HCT116 (cell line): ENCODE measurements around the gene MKI67. TPM values are rescaled to one million over a fixed set of nuclear protein-coding genes. Genes with fewer than 3 reads are reported as not detected.

Source experiments
- ATAC-seq: fragments of 200-7000 bp; cut with Tn5 transposase; 2 replicates; pipeline ENCODE4 v1.9.1; 2020; ENCODE audit warnings: mild to moderate bottlenecking, moderate library complexity
- BruUV-seq: library from RNA; stranded (reverse); fragments of 400-500 nt; replicated peaks from 2 replicates; lab custom pipeline; 2021; lab: Mats Ljungman, UMichigan
- CTCF ChIA-PET: fragments of 300-600 bp; sonication (Branson Sonifier 250); formaldehyde crosslinking; loops from one replicate; lab custom pipeline; 2021; ENCODE audit warnings: antibody characterized with exemption; lab: Charles Lee
- POLR2A ChIA-PET: fragments of 300-600, 350-600 bp; sonication (Branson Sonifier 250); formaldehyde crosslinking; loops from one replicate; lab custom pipeline; 2021; ENCODE audit warnings: antibody characterized with exemption; lab: Charles Lee
- RAD21 ChIA-PET, 2 experiments: fragments of 300-600 bp; sonication (Branson Sonifier 250); formaldehyde crosslinking; loops; one replicate each; lab custom pipeline; 2023; ENCODE audit warnings: low total read pairs in 2 of 2; ENCODE audit not compliant: uncharacterized antibody in 2 of 2, unreplicated experiment in 2 of 2, low non-redundant PET in 1 of 2; lab: Charles Lee
- DNase-seq: peaks from one replicate; pipeline ENCODE4 v3.0.0-alpha.2; 2010; ENCODE audit warnings: low read depth, low spot score
- H2AFZ ChIP-seq: fragments of 200-600 bp; shearing (Covaris generic), sonication (generic); 2 replicates; pipeline ENCODE4 v1.6.1; 2017; ENCODE audit warnings: low read depth, mixed run types, mixed read lengths, antibody characterized with exemption, low read length; ENCODE audit not compliant: poor library complexity, severe bottlenecking
- H3K27ac ChIP-seq: 2 replicates; pipeline ENCODE4 v1.5.1; 2012; ENCODE audit warnings: low read depth, low read length
- H3K27me3 ChIP-seq: fragments of 200-600 bp; sonication (generic); 2 replicates; pipeline ENCODE4 v1.6.1; 2016; ENCODE audit warnings: mixed run types, low read length, mixed read lengths; ENCODE audit not compliant: insufficient read depth
- H3K36me3 ChIP-seq, 2 experiments: fragments of 200-500 bp in 1 of 2; fragments of 200-600 bp in 1 of 2; sonication (Bioruptor generic) in 1 of 2; sonication (generic) in 1 of 2; 2 replicates each; pipeline versions ENCODE4 v1.5.1 to v1.6.1; 2014 to 2016; ENCODE audit warnings: low read length in 2 of 2, inconsistent platforms in 1 of 2, mixed read lengths in 1 of 2, mixed run types in 1 of 2; ENCODE audit not compliant: insufficient read depth in 2 of 2, control insufficient read depth in 1 of 2
- H3K4me1 ChIP-seq, 2 experiments: fragments of 200-600 bp in 1 of 2; sonication (generic) in 1 of 2; 2 replicates each; pipeline versions ENCODE4 v1.5.1 to v1.6.1; 2012 to 2017; ENCODE audit warnings: low read length in 2 of 2, inconsistent platforms in 1 of 2, mild to moderate bottlenecking in 1 of 2, mixed read lengths in 1 of 2, mixed run types in 1 of 2, moderate library complexity in 1 of 2; ENCODE audit not compliant: insufficient read depth in 2 of 2, control insufficient read depth in 1 of 2
- H3K4me2 ChIP-seq: fragments of 200-600 bp; sonication (generic); 2 replicates; pipeline ENCODE4 v1.6.1; 2017; ENCODE audit warnings: mixed run types, low read length, mixed read lengths
- H3K4me3 ChIP-seq, 2 experiments: fragments of 200-600 bp in 1 of 2; sonication (generic) in 1 of 2; replicated peaks in 1 of 2; 2 replicates each; pipeline ENCODE4 v1.5.1; 2011 to 2016; ENCODE audit warnings: low read length in 2 of 2, control low read depth in 1 of 2, low read depth in 1 of 2, mild to moderate bottlenecking in 1 of 2, mixed read lengths in 1 of 2, mixed run types in 1 of 2
- H3K79me2 ChIP-seq: fragments of 200-600 bp; sonication (generic); 2 replicates; pipeline ENCODE4 v1.6.1; 2017; ENCODE audit warnings: mild to moderate bottlenecking, mixed run types, low read length, moderate library complexity, mixed read lengths; ENCODE audit not compliant: insufficient read depth
- H3K9ac ChIP-seq: fragments of 200-600 bp; sonication (generic); 2 replicates; pipeline ENCODE4 v1.6.1; 2016; ENCODE audit warnings: low read length, mixed read lengths
- H3K9me2 ChIP-seq: fragments of 200-600 bp; sonication (generic), shearing (Covaris generic); 2 replicates; pipeline ENCODE4 v1.6.1; 2017; ENCODE audit warnings: mixed run types, mild to moderate bottlenecking, moderate library complexity; ENCODE audit not compliant: insufficient read depth
- H3K9me3 ChIP-seq, 2 experiments: fragments of 200-500 bp in 1 of 2; fragments of 200-600 bp in 1 of 2; sonication (Bioruptor generic) in 1 of 2; sonication (generic) in 1 of 2; 2 replicates each; pipeline ENCODE4 v1.6.1; 2014 to 2017; ENCODE audit warnings: low read length in 2 of 2, mixed read lengths in 2 of 2, inconsistent platforms in 1 of 2, low read depth in 1 of 2, mild to moderate bottlenecking in 1 of 2, mixed run types in 1 of 2, moderate library complexity in 1 of 2; ENCODE audit not compliant: control insufficient read depth in 1 of 2, insufficient read depth in 1 of 2
- H4K20me1 ChIP-seq: fragments of 200-600 bp; sonication (generic), shearing (Covaris generic); 2 replicates; pipeline ENCODE4 v1.6.1; 2017; ENCODE audit warnings: mixed run types, mild to moderate bottlenecking, moderate library complexity; ENCODE audit not compliant: insufficient read depth
- ATF3 ChIP-seq: IDR thresholded peaks from 2 replicates; pipeline ENCODE4 v1.6.1; 2012
- CBX3 ChIP-seq: IDR thresholded peaks from 2 replicates; pipeline ENCODE4 v1.6.1; 2012; ENCODE audit warnings: low read depth
- ELF1 ChIP-seq: IDR thresholded peaks from 2 replicates; pipeline ENCODE4 v1.6.1; 2012; ENCODE audit warnings: low read depth, borderline replicate concordance
- EZH2 ChIP-seq: fragments of 200-600 bp; sonication (generic); IDR thresholded peaks from 2 replicates; pipeline ENCODE4 v1.6.1; 2017; ENCODE audit warnings: antibody characterized with exemption, mixed run types
- EZH2phosphoT487 ChIP-seq: fragments of 200-600 bp; IDR thresholded peaks from 2 replicates; pipeline ENCODE4 v1.6.1; 2018; ENCODE audit warnings: antibody characterized with exemption, borderline replicate concordance
- FOSL1 ChIP-seq: IDR thresholded peaks from 2 replicates; pipeline ENCODE4 v1.6.1; 2012; ENCODE audit warnings: low read depth
- JUND ChIP-seq: IDR thresholded peaks from 2 replicates; pipeline ENCODE4 v1.6.1; 2012
- POLR2A ChIP-seq: IDR thresholded peaks from 2 replicates; pipeline ENCODE4 v1.7.0; 2011; ENCODE audit warnings: borderline replicate concordance; ENCODE audit not compliant: insufficient read depth, insufficient read length; ENCODE audit errors: extremely low read depth
- RAD21 ChIP-seq: IDR thresholded peaks from 2 replicates; pipeline ENCODE4 v1.6.1; 2012; ENCODE audit warnings: low read depth, mild to moderate bottlenecking
- SIN3A ChIP-seq: IDR thresholded peaks from 2 replicates; pipeline ENCODE4 v1.6.1; 2012; ENCODE audit warnings: low read depth
- SP1 ChIP-seq: IDR thresholded peaks from 2 replicates; pipeline ENCODE4 v1.6.1; 2012; ENCODE audit warnings: low read depth
- ZNF274 ChIP-seq: fragments of 200-500 bp; sonication (Bioruptor generic); IDR thresholded peaks from 2 replicates; pipeline ENCODE4 v1.6.1; 2014; ENCODE audit warnings: mild to moderate bottlenecking, low read depth, low read length, inconsistent platforms
- intact Hi-C: fragments of 100-400 bp; cut with micrococcal nuclease; formaldehyde crosslinking; loops from 2 replicates; pipeline ENCODE4 v1.10.0; 2022
- total RNA-seq: library from RNA; stranded (reverse); gene quantifications from one replicate; pipeline ENCODE4 v1.2.1, GENCODE V29; 2021; ENCODE audit not compliant: unreplicated experiment

Gene MKI67
- total RNA-seq, 1 experiment from 2014 or later, result 202 TPM

GRCh38 chr10:128064108-128064969, 61.9 kb downstream of the MKI67 start (continued):
- no peak for TF ChIP-seq EZH2phosphoT487
- TF ChIP-seq ATF3, result no peak
- no peak for TF ChIP-seq FOSL1
- no peak for TF ChIP-seq POLR2A
- TF ChIP-seq JUND, result no peak

DNA sequence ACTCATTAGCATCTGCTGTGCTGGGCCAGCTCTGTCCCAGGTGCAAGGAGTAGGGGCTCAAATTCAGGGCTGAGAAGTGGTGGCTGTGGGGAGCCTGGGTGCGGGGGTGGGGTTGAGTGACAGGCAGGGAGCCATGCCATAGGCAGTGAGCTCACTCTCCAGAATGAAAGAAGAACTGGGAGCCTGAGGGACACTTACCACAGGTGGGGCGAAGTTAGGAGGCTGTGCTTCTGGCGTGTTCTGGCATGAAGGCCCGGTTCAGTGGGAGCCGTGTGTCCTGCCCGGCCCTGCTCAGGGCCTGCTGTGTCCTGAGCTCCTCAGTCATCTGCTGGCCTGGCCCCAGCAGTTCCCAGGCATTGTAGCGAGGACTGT, 62.5 kb downstream of the MKI67 start:
- no TSS peak for BruUV-seq
- CTCF ChIA-PET, result interaction anchor here (1.3 kb wide), 1 partner anchor 13 kb away, joined by 3 read pairs; no protein-coding TSS in a partner anchor
- Histone ChIP-seq H3K9ac (no peak overlapping the region), H2AFZ (no peak overlapping the region), H3K36me3 (no peaks in the 10 kb centered on the region; a peak in 1 of 4 replicates), H3K27me3 (no peaks in the 10 kb centered on the region), H3K27ac (no peak overlapping the region), H4K20me1 (no peaks in the 10 kb centered on the region), H3K79me2 (no peaks in the 10 kb centered on the region), H3K4me1 (no peaks in the 10 kb centered on the region), H3K9me2 (no peaks in the 10 kb centered on the region), H3K4me3 (no peak overlapping the region), H3K4me2 (no peak overlapping the region), H3K9me3 (no peaks in the 10 kb centered on the region)
- intact Hi-C loops, result no loop called here
- TF ChIP-seq ELF1, result no peak
- TF ChIP-seq FOSL1, result no peak
- no peak for TF ChIP-seq EZH2
- TF ChIP-seq POLR2A, result no peak
- no peak for TF ChIP-seq RAD21
- TF ChIP-seq SP1, result no peak
- TF ChIP-seq ZNF274, result no peak
- no peak for TF ChIP-seq CBX3
- TF ChIP-seq SIN3A, result no peak
- RAD21 ChIA-PET, result interaction anchor here in 1 of 2 experiments (0.5 kb wide), 1 partner anchor 55 kb away, joined by 3 read pairs; no protein-coding TSS in a partner anchor
- no peak for ATAC-seq
- no peak for DNase-seq
- POLR2A ChIA-PET, result no interaction called here
